Measurements from ENCODE around the gene MAML3.

DNA sequence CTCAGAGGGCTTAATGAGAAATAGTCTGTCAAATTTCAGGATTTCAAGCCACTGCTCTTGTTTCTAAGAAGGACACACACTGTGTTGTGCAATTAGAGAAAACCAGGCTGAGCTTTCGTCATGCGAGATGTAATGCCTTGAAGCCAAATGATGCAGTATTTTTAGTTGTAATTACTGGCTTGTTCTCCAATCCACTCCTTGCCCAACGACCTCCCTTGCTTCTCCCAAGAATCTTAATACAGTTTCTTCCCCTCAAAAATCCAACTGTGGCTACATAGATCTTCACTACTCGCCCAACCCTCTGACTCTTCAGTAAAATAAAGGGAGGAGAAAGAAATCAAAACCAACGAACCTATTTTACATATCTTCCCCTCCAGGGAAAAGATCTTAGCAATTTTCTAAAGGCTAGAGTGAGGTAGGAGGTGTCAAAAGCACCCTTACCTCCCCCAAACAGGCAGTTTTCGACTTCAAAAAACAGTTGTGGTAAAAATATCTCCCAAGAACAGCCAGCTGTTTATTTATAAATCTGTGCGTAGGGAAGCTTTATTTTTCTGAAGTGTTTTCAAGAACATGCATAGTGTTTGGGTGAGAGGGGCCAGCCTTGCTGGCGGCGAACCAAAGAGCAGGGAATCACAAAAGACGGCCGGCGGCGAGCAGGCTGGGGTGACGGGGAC lies 419.6 kb downstream of the MAML3 start:
- TF ChIP-seq FOXA1 (IDR thresholded peaks at IDR 0.05) (no peak), FOXM1 (IDR thresholded peaks at IDR 0.05; ENCODE audit: borderline replicate concordance) (no peak), L3MBTL2 (conservative IDR thresholded peaks at IDR 0.05) (no peak), ZNF384 (IDR thresholded peaks at IDR 0.05) (no peak), ARNT (IDR thresholded peaks at IDR 0.05) (no peak)
